IMR-90 (cell line): ENCODE data around the gene ZNF530. TPM values are rescaled to one million over a fixed set of nuclear protein-coding genes. Genes with fewer than 3 reads are reported as not detected.
A peak's percentile ranks its signal among the peaks of the same experiment; 100 is the strongest.

Experiments
- ATAC-seq: fragments of 200-7000 bp; cut with Tn5 transposase; 2 replicates; pipeline ENCODE4 v1.9.1; 2020; ENCODE audit warnings: low read depth, mild to moderate bottlenecking, moderate library complexity
- BruUV-seq: library from RNA; stranded (reverse); fragments of 400-500 nt; replicated peaks from 2 replicates; lab custom pipeline; 2021; lab: Mats Ljungman, UMichigan
- CTCF ChIA-PET: fragments of 300-600 bp; formaldehyde crosslinking; extraction: SDS; loops from one replicate; lab custom pipeline; 2021; ENCODE audit warnings: antibody characterized with exemption; lab: Yijun Ruan, JAX
- POLR2A ChIA-PET: fragments of 300-600 bp; sonication (Branson Sonifier 250); formaldehyde crosslinking; loops from one replicate; lab custom pipeline; 2022; ENCODE audit warnings: antibody characterized with exemption; ENCODE audit not compliant: unreplicated experiment; lab: Charles Lee
- DNase-seq: peaks from one replicate; pipeline ENCODE4 v3.0.0; 2013
- H2AFZ ChIP-seq: replicated peaks from 2 replicates; pipeline ENCODE3; 2013; ENCODE audit warnings: low read length, mild to moderate bottlenecking; ENCODE audit not compliant: poor library complexity
- H2AK5ac ChIP-seq: 2 replicates; pipeline ENCODE4 v1.6.1; 2013; ENCODE audit warnings: low read depth, low read length, inconsistent platforms
- H2AK9ac ChIP-seq: replicated peaks from 2 replicates; pipeline ENCODE3; 2013; ENCODE audit warnings: mild to moderate bottlenecking, low read depth, low read length, moderate library complexity; ENCODE audit not compliant: poor library complexity
- H2BK120ac ChIP-seq: 2 replicates; pipeline ENCODE4 v1.6.1; 2013; ENCODE audit warnings: low read depth, low read length, inconsistent platforms
- H2BK15ac ChIP-seq: 3 replicates; pipeline ENCODE4 v1.6.1; 2013; ENCODE audit warnings: low read depth, low read length, inconsistent platforms
- H2BK20ac ChIP-seq: 2 replicates; pipeline ENCODE4 v1.6.1; 2013; ENCODE audit warnings: low read depth, mild to moderate bottlenecking, inconsistent platforms, low read length, moderate library complexity
- H2BK5ac ChIP-seq: 2 replicates; pipeline ENCODE4 v1.6.1; 2013; ENCODE audit warnings: mild to moderate bottlenecking, low read depth, low read length, inconsistent platforms; ENCODE audit not compliant: poor library complexity, severe bottlenecking
- H3K14ac ChIP-seq: replicated peaks from 2 replicates; pipeline ENCODE4 v1.6.1; 2013; ENCODE audit warnings: low read depth, low read length, inconsistent platforms
- H3K18ac ChIP-seq: 2 replicates; pipeline ENCODE4 v1.6.1; 2013; ENCODE audit warnings: low read depth, low read length, control low read depth
- H3K23ac ChIP-seq: 2 replicates; pipeline ENCODE4 v1.6.1; 2013; ENCODE audit warnings: low read depth, low read length, inconsistent platforms
- H3K27ac ChIP-seq: 2 replicates; pipeline ENCODE4 v1.5.1; 2013; ENCODE audit warnings: mild to moderate bottlenecking, control low read depth, low read length; ENCODE audit not compliant: insufficient read depth
- H3K27me3 ChIP-seq: 2 replicates; pipeline ENCODE4 v1.6.1; 2013; ENCODE audit warnings: low read length; ENCODE audit not compliant: control insufficient read depth, insufficient read depth
- H3K36me3 ChIP-seq: 2 replicates; pipeline ENCODE4 v1.6.1; 2013; ENCODE audit warnings: low read length, mixed read lengths; ENCODE audit not compliant: control insufficient read depth, insufficient read depth
- H3K4ac ChIP-seq: 2 replicates; pipeline ENCODE4 v1.6.1; 2013; ENCODE audit warnings: low read depth, low read length, inconsistent platforms
- H3K4me1 ChIP-seq: 2 replicates; pipeline ENCODE4 v1.6.1; 2013; ENCODE audit warnings: low read length, mixed read lengths; ENCODE audit not compliant: control insufficient read depth, insufficient read depth
- H3K4me2 ChIP-seq: 2 replicates; pipeline ENCODE4 v1.6.1; 2013; ENCODE audit warnings: low read depth, mild to moderate bottlenecking, control low read depth, low read length, moderate library complexity
- H3K4me3 ChIP-seq: 2 replicates; pipeline ENCODE4 v1.5.1; 2013; ENCODE audit warnings: low read depth, mild to moderate bottlenecking, control low read depth, low read length, moderate library complexity; ENCODE audit not compliant: insufficient read depth
- H3K56ac ChIP-seq: 2 replicates; pipeline ENCODE4 v1.6.1; 2013; ENCODE audit warnings: low read length, inconsistent platforms; ENCODE audit not compliant: insufficient read depth; ENCODE audit errors: extremely low read depth
- H3K79me1 ChIP-seq, 2 experiments: 2 replicates each; pipeline ENCODE4 v1.6.1; 2013; ENCODE audit warnings: low read length in 2 of 2, inconsistent platforms in 1 of 2, low read depth in 1 of 2
- H3K9ac ChIP-seq: 2 replicates; pipeline ENCODE4 v1.6.1; 2013; ENCODE audit warnings: low read depth, low read length, control low read depth
- H3K9me1 ChIP-seq: 2 replicates; pipeline ENCODE4 v1.6.1; 2013; ENCODE audit warnings: low read length, inconsistent platforms; ENCODE audit not compliant: insufficient read depth
- H3K9me3 ChIP-seq: 2 replicates; pipeline ENCODE4 v1.6.1; 2013; ENCODE audit warnings: low read length; ENCODE audit not compliant: control insufficient read depth, insufficient read depth
- H4K20me1 ChIP-seq: 2 replicates; pipeline ENCODE4 v1.6.1; 2013; ENCODE audit warnings: low read length, inconsistent platforms; ENCODE audit not compliant: insufficient read depth
- H4K5ac ChIP-seq: 2 replicates; pipeline ENCODE4 v1.6.1; 2013; ENCODE audit warnings: mild to moderate bottlenecking, low read depth, low read length, control low read depth
- H4K8ac ChIP-seq, 2 experiments: 2 replicates each; pipeline ENCODE4 v1.6.1; 2013; ENCODE audit warnings: low read depth in 2 of 2, low read length in 2 of 2, control low read depth in 1 of 2, inconsistent platforms in 1 of 2
- H4K91ac ChIP-seq: 2 replicates; pipeline ENCODE4 v1.6.1; 2013; ENCODE audit warnings: low read depth, low read length, inconsistent platforms; ENCODE audit not compliant: insufficient read depth
- CEBPB ChIP-seq: IDR thresholded peaks from 2 replicates; pipeline ENCODE4 v1.6.1; 2012; ENCODE audit warnings: low read depth, low read length, improper control_type of control experiment
- MAFK ChIP-seq: IDR thresholded peaks from 2 replicates; pipeline ENCODE4 v1.6.1; 2012; ENCODE audit warnings: low read depth, low read length, improper control_type of control experiment
- RFX5 ChIP-seq: IDR thresholded peaks from 2 replicates; pipeline ENCODE4 v1.8.0; 2012; ENCODE audit warnings: low read depth, mild to moderate bottlenecking, low read length, moderate library complexity
- dilution Hi-C: fragments of 300-500 bp; cut with HindIII; formaldehyde crosslinking; loops from one replicate; pipeline ENCODE4 v1.14.3; 2018; ENCODE audit warnings: low sequenced_read_pairs; ENCODE audit not compliant: unreplicated experiment
- in situ Hi-C: fragments of 300-500 bp; cut with MboI; formaldehyde crosslinking; loops from 3 replicates; pipeline ENCODE4 v1.14.3; 2019; ENCODE audit warnings: low sequenced_read_pairs, inconsistent platforms, mixed read lengths
- intact Hi-C: fragments of 100-400 bp; cut with micrococcal nuclease; formaldehyde crosslinking; loops from 2 replicates; pipeline ENCODE4 v1.10.0; 2022
- polyA plus RNA-seq, 3 experiments: library from polyadenylated mRNA; depleted of rRNA; stranded (reverse); fragments of >200 nt; gene quantifications; 2 replicates each; pipeline ENCODE4 v1.2.3, GENCODE V29; 2012; ENCODE audit warnings: low replicate concordance in 1 of 3
- total RNA-seq: library from RNA; depleted of rRNA; stranded (reverse); fragments of >200 nt; gene quantifications from 2 replicates; pipeline ENCODE4 v1.2.3, GENCODE V29; 2012

ZNF530 gene
- total and polyA plus RNA-seq, 2 of the 4 experiments (the other 2 are of a cell fraction), result 2.9 to 6.6 TPM

DNA sequence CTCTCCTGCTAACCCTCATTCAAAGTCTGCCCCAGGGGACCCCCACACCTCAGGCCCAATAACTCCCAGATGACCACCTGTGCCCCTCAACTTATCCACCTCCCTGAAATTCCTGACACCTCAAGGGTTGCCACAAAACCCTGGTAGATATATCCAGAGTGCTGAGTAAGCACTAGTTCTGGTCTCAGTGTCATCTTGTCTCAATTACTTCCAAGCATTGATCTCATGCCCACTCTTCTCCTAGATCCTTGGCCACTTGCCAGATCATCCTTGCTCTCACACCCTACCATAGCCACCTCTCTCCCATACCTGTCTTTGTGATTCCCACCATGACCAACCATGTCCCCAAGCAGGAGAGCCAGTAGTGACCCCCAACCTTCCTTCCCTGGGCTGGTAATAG, 23.0 kb upstream of the ZNF530 start:
- peaks cover 5% of the 10 kb centered on the region; the same call in 1 of the 2 replicates for H3K9me1 ChIP-seq
- ATAC-seq (no peak), DNase-seq (no peak)
- H3K14ac ChIP-seq, result no peak overlapping the region
- ChIA-PET POLR2A (no interaction called here), CTCF (no interaction called here)
- no peak overlapping the region for H3K4ac ChIP-seq
- peak; percentile 57; the same call in 1 of the 2 replicates for TF ChIP-seq MAFK
- TF ChIP-seq RFX5, result no peak
- no peak for TF ChIP-seq CEBPB
- no peaks in the 10 kb centered on the region for H3K27me3 ChIP-seq
- no peak overlapping the region for H2BK5ac ChIP-seq
- no peak overlapping the region for H2AFZ ChIP-seq
- no peak overlapping the region for H3K56ac ChIP-seq
- no peak overlapping the region for H4K5ac ChIP-seq
- H2BK20ac ChIP-seq, result no peak overlapping the region
- H2BK120ac ChIP-seq, result no peak overlapping the region
- H4K20me1 ChIP-seq, result no peaks in the 10 kb centered on the region
- peaks cover 60% of the 10 kb centered on the region for H3K9me3 ChIP-seq
- no peak overlapping the region for H2AK5ac ChIP-seq
- H2BK15ac ChIP-seq, result no peak overlapping the region
- peaks cover 56% of the 10 kb centered on the region for H3K36me3 ChIP-seq
- no peak overlapping the region for H4K91ac ChIP-seq
- H2AK9ac ChIP-seq, result no peak overlapping the region
- intact Hi-C loops, result no loop called here
- no TSS peak for BruUV-seq
- H3K4me1 ChIP-seq, result no peaks in the 10 kb centered on the region
- in situ Hi-C loops, result no loop called here
- dilution Hi-C loops, result no loop called here
- H3K79me1 ChIP-seq, result peaks cover 29% of the 10 kb centered on the region in 2 experiments
- no peak overlapping the region for H3K23ac ChIP-seq
- H3K18ac ChIP-seq, result no peak overlapping the region
- H4K8ac ChIP-seq, result no peak overlapping the region
- H3K4me2 ChIP-seq, result no peak overlapping the region
- H3K27ac ChIP-seq, result no peak overlapping the region
- H3K9ac ChIP-seq, result no peak overlapping the region
- H3K4me3 ChIP-seq, result no peak overlapping the region
